Stimulated activated CD8-positive, alpha-beta memory T cell treated with anti-CD3 and anti-CD28 coated beads, Interleukin-7, amount 100 ng/mL, for 1 hour (primary cell): ENCODE measurements around the gene OR2M2.

Experiments
- DNase-seq, 2 donors: peaks; one replicate each; pipeline ENCODE4 v3.0.0-alpha.2; 2020; ENCODE audit warnings: low read depth in 2 of 2

OR2M2 gene

GRCh38 chr1:248174521-248174920 is at the start of gene OR2M2:
TSS of gene OR2M2 (plus strand) at chr1:248174821. CDS start at chr1:248179986, 5,165 bp downstream.
- no peak for DNase-seq

GRCh38 chr1:248127653-248128052 is 47.0 kb upstream of the OR2M2 start:
- no peak for DNase-seq

DNA sequence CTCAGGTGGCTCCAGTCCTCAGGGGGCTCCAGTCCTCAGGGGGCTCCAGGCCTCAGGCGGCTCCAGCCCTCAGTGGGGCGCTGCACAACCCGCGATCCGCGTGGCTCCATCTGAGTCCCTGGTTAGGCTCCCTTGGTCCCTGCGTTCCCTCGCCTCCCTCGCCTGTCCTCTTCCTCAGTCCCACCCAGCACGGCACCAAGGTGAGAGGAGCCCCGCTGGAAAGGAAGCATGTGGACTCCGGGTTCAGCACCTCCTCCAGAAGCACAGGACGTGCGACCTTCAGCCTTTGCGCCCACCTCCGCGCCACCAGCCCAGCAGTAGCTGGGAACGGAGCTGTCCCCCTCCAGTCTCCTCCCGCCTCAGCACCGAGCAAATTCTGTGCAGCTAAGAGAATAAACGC is 37.8 kb upstream of the OR2M2 start:
- no peak for DNase-seq

GRCh38 chr1:248140846-248141245 is 33.8 kb upstream of the OR2M2 start:
- DNase-seq, result no peak

- DNase-seq, result no peak
Measured at GRCh38 chr1:248143311-248143710, 31.3 kb upstream of the OR2M2 start.

DNA sequence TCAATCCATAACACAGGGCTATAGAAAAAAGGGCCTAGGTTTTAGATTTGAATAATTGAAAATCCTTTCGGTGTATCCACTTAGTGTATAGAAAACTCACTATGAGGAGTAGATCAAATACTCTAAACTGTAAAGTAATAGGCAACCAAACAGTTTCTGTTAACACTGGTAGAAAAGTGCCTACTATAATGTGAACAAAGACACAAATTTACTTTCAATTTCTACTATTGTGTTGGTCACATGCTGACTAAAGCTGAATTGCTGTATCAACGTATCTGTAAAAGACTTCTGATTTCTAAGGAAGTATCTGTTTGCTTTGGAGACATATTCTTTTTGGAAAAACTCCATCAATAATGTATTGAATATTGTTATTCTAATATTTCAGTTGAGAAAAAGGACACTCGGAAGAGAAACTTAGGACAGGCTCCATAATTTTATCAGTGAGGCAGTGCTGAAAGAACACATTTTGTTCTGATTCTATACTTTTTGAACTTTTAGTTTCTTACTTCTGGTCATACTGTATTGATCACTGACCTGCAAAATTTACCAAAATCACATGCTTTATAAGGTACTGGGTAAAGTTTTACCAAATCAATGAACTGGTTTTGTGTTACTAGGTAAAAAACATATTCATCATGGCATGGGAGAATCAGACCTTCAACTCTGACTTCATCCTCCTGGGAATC is 30.0 kb upstream of the OR2M2 start, which contains the start of gene OR2M5:
OR2M5 (plus strand) TSS at position 636 of the 686 bp plus-strand sequence; CDS start at position 636, 0 bp downstream.
- no peak for DNase-seq

- DNase-seq, result no peak
Measured at GRCh38 chr1:248152056-248152827, 22.4 kb upstream of the OR2M2 start.

DNA sequence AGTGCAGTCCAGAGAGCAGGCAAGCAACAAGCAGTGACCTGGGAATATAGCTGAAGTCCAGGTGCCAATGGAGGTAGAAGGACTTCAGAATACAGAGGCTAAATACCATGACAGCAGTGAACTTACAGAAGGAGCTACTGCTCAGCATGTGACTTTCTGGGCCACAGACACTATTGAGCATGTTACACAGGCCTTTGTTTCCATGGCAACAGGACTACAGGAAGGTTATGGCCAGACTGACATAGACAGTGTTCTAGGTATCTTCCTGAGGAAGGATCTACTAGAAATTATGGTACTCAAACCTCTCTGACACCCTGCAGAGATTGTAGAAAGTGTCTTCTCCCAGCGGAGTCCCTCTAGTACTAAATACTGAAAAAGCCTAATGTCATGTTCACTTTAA is 18.7 kb upstream of the OR2M2 start:
- DNase-seq, result no peak

- DNase-seq, result no peak
Measured at GRCh38 chr1:248158758-248159157, 15.9 kb upstream of the OR2M2 start.

- DNase-seq, result no peak
Measured at GRCh38 chr1:248164031-248164430, 10.6 kb upstream of the OR2M2 start.

DNA sequence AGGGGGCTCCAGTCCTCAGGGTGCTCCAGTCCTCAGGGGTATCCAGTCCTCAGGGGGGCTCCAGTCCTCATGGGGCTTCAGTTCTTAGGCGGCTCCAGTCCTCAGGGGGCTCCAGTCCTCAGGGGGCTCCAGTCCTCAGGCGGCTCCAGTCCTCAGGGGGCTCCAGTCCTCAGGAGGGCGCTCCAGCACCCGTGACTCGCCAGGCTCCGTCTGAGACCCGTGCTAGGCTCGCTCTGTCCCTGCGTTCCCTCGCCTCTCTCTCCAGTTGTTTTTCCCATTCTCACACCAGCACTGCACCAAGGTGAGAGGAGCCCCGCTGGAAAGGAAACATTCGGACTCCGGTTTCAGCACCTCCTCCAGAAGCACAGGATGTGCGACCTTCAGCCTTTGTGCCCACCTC is 9.4 kb upstream of the OR2M2 start:
- DNase-seq, result no peak

- no peak for DNase-seq
Measured at GRCh38 chr1:248183996-248184395, 9.4 kb downstream of the OR2M2 start.

GRCh38 chr1:248187363-248187762 is 12.7 kb downstream of the OR2M2 start:
- DNase-seq, result no peak

- no peak for DNase-seq
Measured at GRCh38 chr1:248189026-248189425, 14.4 kb downstream of the OR2M2 start.

DNA sequence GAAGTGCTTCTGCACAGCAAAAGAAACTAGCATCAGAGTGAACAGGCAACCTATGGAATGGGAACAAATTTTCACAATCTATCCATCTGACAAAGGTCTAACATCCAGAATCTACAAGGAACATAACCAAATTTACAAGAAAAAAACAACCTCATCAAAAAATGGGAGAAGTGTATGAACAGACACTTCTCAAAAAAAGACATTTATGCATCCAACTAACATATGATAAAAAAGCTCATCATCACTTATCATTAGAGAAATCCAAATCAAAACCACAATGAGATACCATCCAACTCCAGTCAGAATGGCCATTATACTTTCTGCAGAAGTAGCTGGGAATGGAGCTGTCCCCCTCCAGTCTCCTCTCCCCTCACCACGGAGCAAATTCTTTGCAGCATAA is 19.5 kb downstream of the OR2M2 start:
- DNase-seq, result no peak

DNA sequence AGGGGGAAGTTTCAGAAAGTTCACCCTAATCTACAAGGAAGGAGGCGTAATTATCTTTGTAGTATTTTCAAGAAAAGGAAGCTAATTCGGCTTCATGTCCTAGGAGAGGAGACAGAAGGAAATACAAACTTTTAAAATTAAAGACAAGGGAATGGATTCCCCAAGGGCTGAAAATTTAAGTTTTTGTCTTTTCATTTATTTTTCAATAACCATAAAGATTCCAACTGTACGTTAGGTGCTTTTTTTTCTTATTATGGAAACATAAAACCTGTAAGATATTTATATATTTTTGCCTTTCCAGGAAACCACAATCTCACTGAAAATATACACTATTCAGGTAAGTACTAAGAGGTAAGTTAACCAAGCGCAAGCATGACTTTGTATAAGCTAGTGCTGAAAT is 22.3 kb downstream of the OR2M2 start, which contains the start of gene OR2M3:
OR2M3 (plus strand) TSS at position 301 of the 400 bp plus-strand sequence. CDS start 5,803 bp downstream, outside the sequence.
- DNase-seq, result no peak

GRCh38 chr1:248215880-248216279 is 41.3 kb downstream of the OR2M2 start:
- no peak for DNase-seq

DNA sequence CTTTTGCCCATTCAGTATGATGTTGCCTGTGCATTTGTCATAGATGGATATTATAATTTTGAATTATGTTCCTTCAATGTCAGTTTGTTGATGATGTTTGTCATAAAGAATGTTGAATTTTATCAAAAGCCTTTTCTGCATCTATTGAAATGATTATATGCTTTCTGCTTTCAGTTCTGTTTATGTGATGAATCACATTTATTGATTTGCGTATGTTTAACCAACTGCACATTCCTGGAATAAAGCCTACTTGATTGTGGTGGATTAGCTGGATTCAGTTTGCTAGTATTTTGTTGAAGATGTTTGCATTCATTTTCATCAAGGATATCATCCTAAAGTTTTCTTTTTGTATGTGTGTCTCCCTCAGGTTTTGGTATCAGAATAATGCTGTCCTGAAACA is 50.9 kb downstream of the OR2M2 start:
- DNase-seq, result no peak

GRCh38 chr1:248229360-248229908 is 54.8 kb downstream of the OR2M2 start:
- DNase-seq, result no peak
